ENCODE data around the gene SIM2. TPM values are rescaled to one million over a fixed set of nuclear protein-coding genes. Genes with fewer than 3 reads are reported as not detected.

Gene SIM2
- total RNA-seq, 1 donor from 2014 or later, result 14.8 TPM

GRCh38 chr21:36678538-36678937 lies 20.4 kb upstream of the SIM2 start:
- H3K27ac Mint-ChIP-seq, result no peak overlapping the region
- no peak for DNase-seq (ENCODE audit: extremely low spot score, unreplicated experiment)
- peaks cover 74% of the 10 kb centered on the region for H3K27me3 Mint-ChIP-seq
- H3K9me3 Mint-ChIP-seq, result peaks cover 13% of the 10 kb centered on the region
- no peak for TF ChIP-seq CTCF (conservative IDR thresholded peaks at IDR 0.05)
- no peaks in the 10 kb centered on the region for H3K36me3 Mint-ChIP-seq
- H3K4me3 Mint-ChIP-seq, result no peak overlapping the region
- peaks cover 9% of the 10 kb centered on the region for H3K4me1 Mint-ChIP-seq (ENCODE audit: unreplicated experiment)

- no peak for DNase-seq (ENCODE audit: extremely low spot score, unreplicated experiment)
- H3K27ac Mint-ChIP-seq, result no peak overlapping the region
- no peak overlapping the region for H3K4me3 Mint-ChIP-seq
- H3K4me1 Mint-ChIP-seq (ENCODE audit: unreplicated experiment), result peaks cover 6% of the 10 kb centered on the region
- no peak for TF ChIP-seq CTCF (conservative IDR thresholded peaks at IDR 0.05)
- H3K27me3 Mint-ChIP-seq, result peaks cover 83% of the 10 kb centered on the region
- H3K36me3 Mint-ChIP-seq, result no peaks in the 10 kb centered on the region
- peaks cover 13% of the 10 kb centered on the region for H3K9me3 Mint-ChIP-seq
Measured at GRCh38 chr21:36681117-36681631, 17.7 kb upstream of the SIM2 start.

GRCh38 chr21:36684957-36685714 lies 13.8 kb upstream of the SIM2 start:
- no peak overlapping the region for H3K27ac Mint-ChIP-seq
- H3K9me3 Mint-ChIP-seq, result peaks cover 9% of the 10 kb centered on the region
- H3K36me3 Mint-ChIP-seq, result no peaks in the 10 kb centered on the region
- H3K27me3 Mint-ChIP-seq, result peaks cover 90% of the 10 kb centered on the region
- H3K4me3 Mint-ChIP-seq, result no peak overlapping the region
- no peak for TF ChIP-seq CTCF (conservative IDR thresholded peaks at IDR 0.05)
- DNase-seq (ENCODE audit: extremely low spot score, unreplicated experiment), result no peak
- H3K4me1 Mint-ChIP-seq (ENCODE audit: unreplicated experiment), result no peaks in the 10 kb centered on the region

- no peak for DNase-seq (ENCODE audit: extremely low spot score, unreplicated experiment)
- no peak overlapping the region for H3K4me3 Mint-ChIP-seq
- no peak overlapping the region for H3K27ac Mint-ChIP-seq
- no peaks in the 10 kb centered on the region for H3K36me3 Mint-ChIP-seq
- peaks cover 4% of the 10 kb centered on the region for H3K4me1 Mint-ChIP-seq (ENCODE audit: unreplicated experiment)
- no peak for TF ChIP-seq CTCF (conservative IDR thresholded peaks at IDR 0.05)
- H3K9me3 Mint-ChIP-seq, result peaks cover under 1% of the 10 kb centered on the region
- H3K27me3 Mint-ChIP-seq, result peaks cover 91% of the 10 kb centered on the region
Measured at GRCh38 chr21:36686955-36687354, 12.0 kb upstream of the SIM2 start.

GRCh38 chr21:36688324-36688723 lies 10.6 kb upstream of the SIM2 start:
- Mint-ChIP-seq H3K36me3 (no peaks in the 10 kb centered on the region), H3K4me3 (no peak overlapping the region), H3K4me1 (ENCODE audit: unreplicated experiment) (peaks cover 10% of the 10 kb centered on the region), H3K9me3 (no peaks in the 10 kb centered on the region), H3K27ac (no peak overlapping the region), H3K27me3 (peaks cover 91% of the 10 kb centered on the region)
- no peak for TF ChIP-seq CTCF (conservative IDR thresholded peaks at IDR 0.05)
- DNase-seq (ENCODE audit: extremely low spot score, unreplicated experiment), result no peak
